T-helper 17 cell (primary cell): Measurements from ENCODE around the gene SLC39A7. TPM values are rescaled to one million over a fixed set of nuclear protein-coding genes. Genes with fewer than 3 reads are reported as not detected.
"Not testable (repeated sequence)": the region's sequence is repeated elsewhere in the genome, so short reads cannot be mapped to it uniquely, and the experiment has no call there.

Experiments
- ATAC-seq: fragments of 150-1000 bp; cut with Tn5 transposase; 2 replicates; pipeline ENCODE4 v1.10.0; 2021; ENCODE audit warnings: mild to moderate bottlenecking, moderate library complexity
- DNase-seq, 3 donors: peaks; one replicate each; pipeline versions ENCODE4 v3.0.0 to v3.0.0-alpha.2; 2020 to 2021
- H3K9me3 ChIP-seq: one replicate; pipeline ENCODE4 v1.7.0; 2013; ENCODE audit warnings: low read length, mild to moderate bottlenecking; ENCODE audit not compliant: control insufficient read depth, poor library complexity, severe bottlenecking
- H3K27ac Mint-ChIP-seq: one replicate; pipeline ENCODE4 v1.8.0; 2022; ENCODE audit warnings: mild to moderate bottlenecking, moderate library complexity, mixed read lengths
- H3K27me3 Mint-ChIP-seq: one replicate; pipeline ENCODE4 v1.8.0; 2022; ENCODE audit warnings: mixed read lengths
- H3K36me3 Mint-ChIP-seq: one replicate; pipeline ENCODE4 v1.8.0; 2022; ENCODE audit warnings: low read depth, mixed read lengths
- H3K4me1 Mint-ChIP-seq: one replicate; pipeline ENCODE4 v1.8.0; 2022; ENCODE audit warnings: mild to moderate bottlenecking, mixed read lengths
- H3K4me3 Mint-ChIP-seq: one replicate; pipeline ENCODE4 v1.8.0; 2022; ENCODE audit warnings: mild to moderate bottlenecking, moderate library complexity, mixed read lengths
- total RNA-seq, 4 donors: library from RNA in 2 of 4; stranded (reverse) in 2 of 4; gene quantifications; one replicate each; pipeline ENCODE4 v1.2.3 and lab custom pipeline; 2022 to 2026

The SLC39A7 gene
- total RNA-seq, 2 donors from 2014 or later: 22.4 to 25.8 TPM

GRCh38 chr6:33217246-33217645 lies 16.6 kb downstream of the SLC39A7 start:
- Mint-ChIP-seq H3K4me3 (no peak overlapping the region), H3K27ac (no peak overlapping the region), H3K27me3 (peaks cover 76% of the 10 kb centered on the region), H3K4me1 (peaks cover 21% of the 10 kb centered on the region), H3K36me3 (peaks cover 2% of the 10 kb centered on the region)
- no peak for DNase-seq
- no peak for ATAC-seq
- H3K9me3 ChIP-seq: no peaks in the 10 kb centered on the region

GRCh38 chr6:33217681-33218080 lies 17.0 kb downstream of the SLC39A7 start:
- DNase-seq: no peak
- no peak overlapping the region for H3K27ac Mint-ChIP-seq
- peaks cover 18% of the 10 kb centered on the region for H3K4me1 Mint-ChIP-seq

GRCh38 chr6:33226503-33227120 lies 25.9 kb downstream of the SLC39A7 start:
- H3K36me3 Mint-ChIP-seq, H3K4me1 Mint-ChIP-seq, H3K4me3 Mint-ChIP-seq, ATAC-seq, DNase-seq, H3K9me3 ChIP-seq, H3K27ac Mint-ChIP-seq: not testable (repeated sequence)
- peaks cover 46% of the 10 kb centered on the region for H3K27me3 Mint-ChIP-seq

More at GRCh38 chr6:33217681-33218080, 17.0 kb downstream of the SLC39A7 start:
- Mint-ChIP-seq H3K27me3 (peaks cover 76% of the 10 kb centered on the region), H3K4me3 (no peak overlapping the region), H3K36me3 (peaks cover 2% of the 10 kb centered on the region)
- ATAC-seq: no peak
- H3K9me3 ChIP-seq: no peaks in the 10 kb centered on the region

- H3K4me1 Mint-ChIP-seq: peaks cover 6% of the 10 kb centered on the region
- ATAC-seq (no peak), DNase-seq (no peak)
- H3K9me3 ChIP-seq: no peaks in the 10 kb centered on the region
- peaks cover 4% of the 10 kb centered on the region for H3K36me3 Mint-ChIP-seq
- H3K27me3 Mint-ChIP-seq: peaks cover 66% of the 10 kb centered on the region
- no peak overlapping the region for H3K27ac Mint-ChIP-seq
- no peak overlapping the region for H3K4me3 Mint-ChIP-seq
These were observed 34.6 kb downstream of the SLC39A7 start for GRCh38 chr6:33235221-33235634.

GRCh38 chr6:33236328-33236727 lies 35.7 kb downstream of the SLC39A7 start:
- Mint-ChIP-seq H3K36me3 (peaks cover 3% of the 10 kb centered on the region), H3K27ac (no peak overlapping the region), H3K4me3 (no peak overlapping the region), H3K27me3 (peaks cover 65% of the 10 kb centered on the region), H3K4me1 (peaks cover 6% of the 10 kb centered on the region)
- no peak for ATAC-seq
- no peak for DNase-seq
- H3K9me3 ChIP-seq: no peaks in the 10 kb centered on the region

- DNase-seq (no peak), ATAC-seq (no peak)
- Mint-ChIP-seq H3K27me3 (peaks cover 60% of the 10 kb centered on the region), H3K4me3 (no peak overlapping the region), H3K27ac (no peak overlapping the region), H3K36me3 (peaks cover 2% of the 10 kb centered on the region), H3K4me1 (peaks cover 7% of the 10 kb centered on the region)
- no peaks in the 10 kb centered on the region for H3K9me3 ChIP-seq
These were observed 36.2 kb downstream of the SLC39A7 start for GRCh38 chr6:33236852-33237251.

GRCh38 chr6:33237741-33238140 lies 37.1 kb downstream of the SLC39A7 start:
- no peak overlapping the region for H3K4me3 Mint-ChIP-seq
- ATAC-seq (no peak), DNase-seq (no peak)
- H3K27ac Mint-ChIP-seq: no peak overlapping the region
- H3K27me3 Mint-ChIP-seq: peaks cover 61% of the 10 kb centered on the region
- no peaks in the 10 kb centered on the region for H3K9me3 ChIP-seq
- peaks cover 6% of the 10 kb centered on the region for H3K36me3 Mint-ChIP-seq
- peaks cover 12% of the 10 kb centered on the region for H3K4me1 Mint-ChIP-seq

- DNase-seq (no peak), ATAC-seq (peak; percentile 25)
- no peak overlapping the region for H3K4me3 Mint-ChIP-seq
- H3K4me1 Mint-ChIP-seq: peaks cover 7% of the 10 kb centered on the region
- H3K36me3 Mint-ChIP-seq: peaks cover 3% of the 10 kb centered on the region
- H3K27me3 Mint-ChIP-seq: peaks cover 31% of the 10 kb centered on the region
- H3K9me3 ChIP-seq: no peaks in the 10 kb centered on the region
- peak overlapping the region; percentile 83 for H3K27ac Mint-ChIP-seq
These were observed 41.3 kb downstream of the SLC39A7 start for GRCh38 chr6:33241968-33242367.

- DNase-seq: no peak
- Mint-ChIP-seq H3K27me3 (peaks cover 21% of the 10 kb centered on the region), H3K27ac (no peak overlapping the region), H3K4me1 (peaks cover 9% of the 10 kb centered on the region), H3K4me3 (no peak overlapping the region), H3K36me3 (peaks cover 3% of the 10 kb centered on the region)
- no peaks in the 10 kb centered on the region for H3K9me3 ChIP-seq
- no peak for ATAC-seq
These were observed 42.8 kb downstream of the SLC39A7 start for GRCh38 chr6:33243476-33243875.

- Mint-ChIP-seq H3K4me3 (peak overlapping the region; percentile 93), H3K27me3 (no peaks in the 10 kb centered on the region), H3K4me1 (peaks cover 28% of the 10 kb centered on the region), H3K36me3 (peaks cover 3% of the 10 kb centered on the region), H3K27ac (peak overlapping the region; percentile 98)
- ATAC-seq (peak; percentile 44), DNase-seq (peak; percentile 77 to 88 (median 80))
- no peaks in the 10 kb centered on the region for H3K9me3 ChIP-seq
These were observed 47.4 kb downstream of the SLC39A7 start for GRCh38 chr6:33247977-33248642.

GRCh38 chr6:33248643-33248931 lies 47.9 kb downstream of the SLC39A7 start:
- peak; percentile 27 for ATAC-seq
- H3K27me3 Mint-ChIP-seq: no peaks in the 10 kb centered on the region
- H3K27ac Mint-ChIP-seq: peak overlapping the region; percentile 98
- peaks cover 3% of the 10 kb centered on the region for H3K36me3 Mint-ChIP-seq
- peaks cover 28% of the 10 kb centered on the region for H3K4me1 Mint-ChIP-seq
- no peaks in the 10 kb centered on the region for H3K9me3 ChIP-seq
- DNase-seq: peak in 1 of 3 donors; percentile 23
- peak overlapping the region; percentile 93 for H3K4me3 Mint-ChIP-seq

GRCh38 chr6:33248932-33249731 lies 48.5 kb downstream of the SLC39A7 start:
- no peaks in the 10 kb centered on the region for H3K27me3 Mint-ChIP-seq
- peak overlapping the region; percentile 98 for H3K27ac Mint-ChIP-seq
- peak overlapping the region; percentile 93 for H3K4me3 Mint-ChIP-seq
- DNase-seq: peak; percentile 85 to 95 (median 89)
- H3K36me3 Mint-ChIP-seq: peaks cover 3% of the 10 kb centered on the region
- H3K4me1 Mint-ChIP-seq: peaks cover 28% of the 10 kb centered on the region
- H3K9me3 ChIP-seq: no peaks in the 10 kb centered on the region
- ATAC-seq: peak; percentile 89
